Body of pancreas (tissue), 4 donors: ENCODE measurements around the gene EIF2A.

Source experiments
- CTCF ChIP-seq, 7 experiments: fragments of 450-650 bp in 4 of 7; fragments of 200-600 bp in 3 of 7; sonication (generic) in 3 of 7; IDR thresholded peaks; one replicate each; pipeline ENCODE4 v1.5.1; 2016 to 2019; ENCODE audit warnings: antibody characterized with exemption in 7 of 7
- POLR2A ChIP-seq, 3 donors: fragments of 450-650 bp; IDR thresholded peaks; one replicate each; pipeline ENCODE4 v1.6.1; 2016; ENCODE audit warnings: antibody characterized with exemption in 3 of 3, mild to moderate bottlenecking in 2 of 3

- TF ChIP-seq CTCF (IDR thresholded peaks at IDR 0.05): no peak
- TF ChIP-seq POLR2A (IDR thresholded peaks at IDR 0.05): no peak
These were observed 11.1 kb downstream of the EIF2A start for GRCh38 chr3:150557725-150558124.
